Measurements from ENCODE around the gene TRANK1. TPM values are rescaled to one million over a fixed set of nuclear protein-coding genes. Genes with fewer than 3 reads are reported as not detected.

TRANK1 gene
- 1.4 and 18.7 TPM in 2 replicates for total RNA-seq

DNA sequence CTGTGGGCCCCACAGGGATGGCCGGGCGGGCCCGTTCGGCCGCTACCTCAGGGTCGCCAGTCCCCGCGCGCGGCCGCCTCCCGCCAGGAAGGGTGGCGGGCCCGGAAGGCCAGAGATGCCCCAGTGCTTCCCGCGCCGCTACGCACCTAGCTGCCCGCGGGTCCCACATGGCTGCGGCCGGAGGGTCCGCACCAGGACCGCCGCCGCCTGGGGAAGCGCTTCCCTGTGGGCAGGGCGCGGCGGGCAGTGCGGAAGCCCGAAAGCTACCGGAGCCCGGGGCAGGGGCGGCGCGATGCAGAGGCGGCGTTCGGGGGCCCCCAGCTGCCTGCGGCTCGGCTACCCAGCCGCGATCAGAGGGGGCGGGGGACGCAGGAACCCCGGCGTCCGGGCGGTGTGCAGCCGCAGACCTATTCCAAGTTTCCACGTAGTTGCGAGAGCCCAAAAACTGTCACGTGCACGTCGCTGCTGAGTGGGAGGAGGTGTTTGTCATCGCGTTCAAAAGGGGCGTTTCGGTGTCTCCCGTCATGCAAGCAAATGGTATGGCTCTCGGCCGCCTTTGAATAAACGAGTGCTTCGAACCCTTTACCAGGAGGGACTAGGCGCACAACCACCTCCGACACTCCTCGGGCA is at the start of gene TRANK1:
TSS of gene TRANK1 (minus strand) at position 414 of the 630 bp plus-strand sequence. CDS start at position 169, 245 bp downstream.

DNA sequence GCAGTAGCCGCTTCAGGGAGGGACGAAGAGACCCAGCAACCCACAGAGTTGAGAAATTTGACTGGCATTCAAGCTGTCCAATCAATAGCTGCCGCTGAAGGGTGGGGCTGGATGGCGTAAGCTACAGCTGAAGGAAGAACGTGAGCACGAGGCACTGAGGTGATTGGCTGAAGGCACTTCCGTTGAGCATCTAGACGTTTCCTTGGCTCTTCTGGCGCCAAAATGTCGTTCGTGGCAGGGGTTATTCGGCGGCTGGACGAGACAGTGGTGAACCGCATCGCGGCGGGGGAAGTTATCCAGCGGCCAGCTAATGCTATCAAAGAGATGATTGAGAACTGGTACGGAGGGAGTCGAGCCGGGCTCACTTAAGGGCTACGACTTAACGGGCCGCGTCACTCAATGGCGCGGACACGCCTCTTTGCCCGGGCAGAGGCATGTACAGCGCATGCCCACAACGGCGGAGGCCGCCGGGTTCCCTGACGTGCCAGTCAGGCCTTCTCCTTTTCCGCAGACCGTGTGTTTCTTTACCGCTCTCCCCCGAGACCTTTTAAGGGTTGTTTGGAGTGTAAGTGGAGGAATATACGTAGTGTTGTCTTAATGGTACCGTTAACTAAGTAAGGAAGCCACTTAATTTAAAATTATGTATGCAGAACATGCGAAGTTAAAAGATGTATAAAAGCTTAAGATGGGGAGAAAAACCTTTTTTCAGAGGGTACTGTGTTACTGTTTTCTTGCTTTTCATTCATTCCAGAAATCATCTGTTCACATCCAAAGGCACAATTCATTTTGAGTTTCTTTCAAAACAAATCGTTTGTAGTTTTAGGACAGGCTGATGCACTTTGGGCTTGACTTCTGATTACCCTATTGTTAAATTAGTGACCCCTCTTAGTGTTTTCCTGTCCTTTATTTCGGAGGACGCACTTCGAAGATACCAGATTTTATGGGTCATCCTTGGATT is 48.8 kb upstream of the TRANK1 start, which contains the start of gene MLH1:
TSS of gene MLH1 (plus strand) at position 193 of the 958 bp plus-strand sequence. CDS start at position 223, 30 bp downstream.

DNA sequence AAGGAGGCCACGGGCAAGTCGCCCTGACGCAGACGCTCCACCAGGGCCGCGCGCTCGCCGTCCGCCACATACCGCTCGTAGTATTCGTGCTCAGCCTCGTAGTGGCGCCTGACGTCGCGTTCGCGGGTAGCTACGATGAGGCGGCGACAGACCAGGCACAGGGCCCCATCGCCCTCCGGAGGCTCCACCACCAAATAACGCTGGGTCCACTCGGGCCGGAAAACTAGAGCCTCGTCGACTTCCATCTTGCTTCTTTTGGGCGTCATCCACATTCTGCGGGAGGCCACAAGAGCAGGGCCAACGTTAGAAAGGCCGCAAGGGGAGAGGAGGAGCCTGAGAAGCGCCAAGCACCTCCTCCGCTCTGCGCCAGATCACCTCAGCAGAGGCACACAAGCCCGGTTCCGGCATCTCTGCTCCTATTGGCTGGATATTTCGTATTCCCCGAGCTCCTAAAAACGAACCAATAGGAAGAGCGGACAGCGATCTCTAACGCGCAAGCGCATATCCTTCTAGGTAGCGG is 48.0 kb upstream of the TRANK1 start, which contains the start of gene EPM2AIP1:
TSS of gene EPM2AIP1 (minus strand) at position 326 of the 520 bp plus-strand sequence. CDS start at position 272, 54 bp downstream.

Other genes starting within 250 kb of the TRANK1 start
- not detected in 2 replicates for gene DCLK3, start 180.5 kb downstream of the TRANK1 start, total RNA-seq
- 5.1 and 8.4 TPM in 2 replicates for gene EPM2AIP1, start 48.1 kb upstream of the TRANK1 start, total RNA-seq
- gene MLH1, start 48.5 kb upstream of the TRANK1 start, total RNA-seq: 38.2 and 40.7 TPM in 2 replicates
- gene LRRFIP2, start 229.5 kb upstream of the TRANK1 start, total RNA-seq: 83.8 and 140 TPM in 2 replicates

Data from nasal cavity respiratory epithelium epithelial cell of viscerocranial mucosa (primary cell).